AG09319 (cell line): ENCODE results near the gene LOXL4.

ENCODE experiments used
- DNase-seq: peaks from one replicate; pipeline ENCODE4 v3.0.0-alpha.2; 2010; ENCODE audit warnings: low read depth; ENCODE audit errors: extremely low read depth
- CTCF ChIP-seq: IDR thresholded peaks from 2 replicates; pipeline ENCODE4 v1.5.1; 2011; ENCODE audit warnings: low read depth, mild to moderate bottlenecking, inconsistent platforms, low read length, moderate library complexity

The LOXL4 gene

GRCh38 chr10:98251399-98251798 lies 16.6 kb downstream of the LOXL4 start:
- no peak for TF ChIP-seq CTCF
- DNase-seq, result no peak

- DNase-seq, result no peak
- no peak for TF ChIP-seq CTCF
These were observed 18.9 kb downstream of the LOXL4 start for GRCh38 chr10:98249134-98249533.

GRCh38 chr10:98248018-98248417 lies 20.0 kb downstream of the LOXL4 start:
- no peak for DNase-seq
- TF ChIP-seq CTCF, result no peak

GRCh38 chr10:98246911-98247805 lies 20.8 kb downstream of the LOXL4 start:
- TF ChIP-seq CTCF, result no peak
- DNase-seq, result peak; percentile 34

- no peak for TF ChIP-seq CTCF
These were observed 23.4 kb downstream of the LOXL4 start for GRCh38 chr10:98244586-98244985.

GRCh38 chr10:98244141-98244540 lies 23.9 kb downstream of the LOXL4 start:
- no peak for TF ChIP-seq CTCF
- DNase-seq, result no peak

More at GRCh38 chr10:98244586-98244985, 23.4 kb downstream of the LOXL4 start:
- no peak for DNase-seq

- TF ChIP-seq CTCF, result peak; percentile 54
- no peak for DNase-seq
These were observed 25.2 kb downstream of the LOXL4 start for GRCh38 chr10:98242823-98243222.
